Mucosa of descending colon (tissue), 3 donors: ENCODE measurements around the gene CACNA1C. TPM values are rescaled to one million over a fixed set of nuclear protein-coding genes. Genes with fewer than 3 reads are reported as not detected.

Source experiments
- ATAC-seq: fragments of 200-7000 bp; cut with Tn5 transposase; one replicate; pipeline ENCODE4 v1.9.1; 2020; ENCODE audit warnings: mild to moderate bottlenecking, moderate library complexity
- DNase-seq, 3 donors: peaks; one replicate each; pipeline ENCODE4 v3.0.0-alpha.2; 2020
- H3K36me3 ChIP-seq: fragments of 200-600 bp; one replicate; pipeline ENCODE4 v1.8.0; 2021; ENCODE audit warnings: low read depth, mild to moderate bottlenecking
- H3K4me1 ChIP-seq: fragments of 200-600 bp; one replicate; pipeline ENCODE4 v1.8.0; 2021; ENCODE audit warnings: low read depth, mild to moderate bottlenecking
- H3K4me3 ChIP-seq: fragments of 200-600 bp; one replicate; pipeline ENCODE4 v1.8.0; 2021; ENCODE audit warnings: mild to moderate bottlenecking
- H3K9me3 ChIP-seq: fragments of 200-600 bp; one replicate; pipeline ENCODE4 v1.8.0; 2021; ENCODE audit warnings: mild to moderate bottlenecking
- intact Hi-C, 2 donors: fragments of 100-400 bp; cut with DNase I in 1 of 2; cut with micrococcal nuclease in 1 of 2; formaldehyde crosslinking; loops; one replicate each; pipeline versions ENCODE4 v1.11.0 to v1.11.1; 2022; cut with DNase I, micrococcal nuclease
- total RNA-seq, 3 donors: library from RNA; stranded (reverse); fragmentation: NEBNext Ultra II Directional in 2 of 3; extraction: Animal tissue kit (Norgen Biotek cat#: 25700) in 2 of 3; gene quantifications; one replicate each; pipeline versions ENCODE4 v1.2.1 to v1.2.4, GENCODE V29; 2021 to 2023
- TF ChIP-seq, protein P1 (sequence below): fragments of 200-600 bp; IDR thresholded peaks from one replicate; pipeline ENCODE4 v1.8.0; 2022; ENCODE audit warnings: antibody characterized with exemption, mild to moderate bottlenecking
- donor health status: DM: no; HTN: no; CAD: no; lungs with moderate emphysema.
- donor health status: DM: no; HTN: no; CAD: no.
- donor health status: DM: no; HTN: yes; CAD: no.

Gene CACNA1C
- total RNA-seq, 3 donors from 2014 or later = 5.5 to 89.4 (median 9.2) TPM

DNA sequence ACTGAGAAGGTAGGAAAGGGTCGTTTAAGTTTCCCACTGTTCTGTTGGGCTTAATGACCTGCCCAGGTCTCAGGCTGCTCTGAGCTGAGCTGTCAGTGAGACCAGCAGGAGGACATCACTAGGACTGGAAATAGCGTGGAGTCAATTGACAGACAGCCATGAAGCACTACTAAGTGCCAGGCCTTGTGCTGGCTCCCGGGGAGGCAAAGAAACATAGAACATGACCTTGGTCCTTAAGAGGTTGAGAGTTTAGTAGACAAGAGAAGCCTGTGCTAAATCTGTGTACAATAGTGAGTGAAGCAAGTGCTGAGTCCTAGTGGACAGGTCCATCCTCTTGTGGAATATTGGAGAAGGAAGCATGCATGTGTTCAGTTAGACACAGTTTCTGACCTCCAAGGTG is 239.2 kb downstream of the CACNA1C start:
- intact Hi-C loops = no loop called here
- no peak for DNase-seq
- Histone ChIP-seq H3K36me3 (no peaks in the 10 kb centered on the region), H3K4me1 (no peaks in the 10 kb centered on the region), H3K4me3 (no peak overlapping the region), H3K9me3 (no peaks in the 10 kb centered on the region)
- TF ChIP-seq, protein P1, sequence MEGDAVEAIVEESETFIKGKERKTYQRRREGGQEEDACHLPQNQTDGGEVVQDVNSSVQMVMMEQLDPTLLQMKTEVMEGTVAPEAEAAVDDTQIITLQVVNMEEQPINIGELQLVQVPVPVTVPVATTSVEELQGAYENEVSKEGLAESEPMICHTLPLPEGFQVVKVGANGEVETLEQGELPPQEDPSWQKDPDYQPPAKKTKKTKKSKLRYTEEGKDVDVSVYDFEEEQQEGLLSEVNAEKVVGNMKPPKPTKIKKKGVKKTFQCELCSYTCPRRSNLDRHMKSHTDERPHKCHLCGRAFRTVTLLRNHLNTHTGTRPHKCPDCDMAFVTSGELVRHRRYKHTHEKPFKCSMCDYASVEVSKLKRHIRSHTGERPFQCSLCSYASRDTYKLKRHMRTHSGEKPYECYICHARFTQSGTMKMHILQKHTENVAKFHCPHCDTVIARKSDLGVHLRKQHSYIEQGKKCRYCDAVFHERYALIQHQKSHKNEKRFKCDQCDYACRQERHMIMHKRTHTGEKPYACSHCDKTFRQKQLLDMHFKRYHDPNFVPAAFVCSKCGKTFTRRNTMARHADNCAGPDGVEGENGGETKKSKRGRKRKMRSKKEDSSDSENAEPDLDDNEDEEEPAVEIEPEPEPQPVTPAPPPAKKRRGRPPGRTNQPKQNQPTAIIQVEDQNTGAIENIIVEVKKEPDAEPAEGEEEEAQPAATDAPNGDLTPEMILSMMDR = no peak
- no peak for ATAC-seq

- H3K4me1 ChIP-seq = no peaks in the 10 kb centered on the region
- DNase-seq (no peak), ATAC-seq (no peak)
- H3K4me3 ChIP-seq = no peak overlapping the region
- intact Hi-C loops = no loop called here
- H3K9me3 ChIP-seq = no peaks in the 10 kb centered on the region
- TF ChIP-seq, protein P1 = no peak
- no peaks in the 10 kb centered on the region for H3K36me3 ChIP-seq
Measured at GRCh38 chr12:2292560-2292959, 239.8 kb downstream of the CACNA1C start.

- ATAC-seq = peak; percentile 57
- intact Hi-C loops = no loop called here
- DNase-seq = peak in 1 of 3 donors; percentile 60
- TF ChIP-seq, protein P1 = no peak
- Histone ChIP-seq H3K36me3 (no peaks in the 10 kb centered on the region), H3K4me1 (no peaks in the 10 kb centered on the region), H3K9me3 (no peaks in the 10 kb centered on the region), H3K4me3 (no peak overlapping the region)
Measured at GRCh38 chr12:2294651-2295475, 242.1 kb downstream of the CACNA1C start.

GRCh38 chr12:2295941-2296461 is 243.2 kb downstream of the CACNA1C start:
- H3K4me1 ChIP-seq = no peaks in the 10 kb centered on the region
- no peak for ATAC-seq
- no peak overlapping the region for H3K4me3 ChIP-seq
- TF ChIP-seq, protein P1 = no peak
- intact Hi-C loops = no loop called here
- no peaks in the 10 kb centered on the region for H3K9me3 ChIP-seq
- DNase-seq = no peak
- no peaks in the 10 kb centered on the region for H3K36me3 ChIP-seq

DNA sequence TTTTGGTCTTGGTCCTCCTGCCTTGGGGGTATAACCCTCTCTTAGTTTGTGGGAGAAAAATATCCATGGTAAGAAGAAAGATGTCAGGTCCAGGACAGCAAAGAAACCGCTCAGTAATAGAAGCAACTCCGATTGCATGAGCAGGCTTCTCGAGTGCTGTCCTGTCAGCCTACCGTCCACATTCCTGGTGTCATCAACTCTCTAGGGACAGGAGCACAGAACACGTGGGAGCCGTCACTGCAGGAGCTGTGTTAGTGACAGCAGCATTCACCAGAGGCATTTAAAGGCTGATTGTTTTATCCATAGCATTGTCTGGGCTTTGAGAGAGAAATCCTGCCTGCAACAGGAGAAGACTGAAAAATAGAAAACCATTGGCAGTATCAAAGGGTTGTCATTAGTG is 244.2 kb downstream of the CACNA1C start:
- ATAC-seq (no peak), DNase-seq (no peak)
- H3K4me1 ChIP-seq = no peaks in the 10 kb centered on the region
- no peaks in the 10 kb centered on the region for H3K36me3 ChIP-seq
- intact Hi-C loops = no loop called here
- H3K9me3 ChIP-seq = no peaks in the 10 kb centered on the region
- TF ChIP-seq, protein P1 = no peak
- H3K4me3 ChIP-seq = no peak overlapping the region
